GM19099 (cell line): ENCODE results near the gene HOXA6.

ENCODE experiments used
- POLR2A ChIP-seq: IDR thresholded peaks from 3 replicates; pipeline ENCODE4 v1.6.1; 2011; ENCODE audit warnings: low read depth; ENCODE audit not compliant: insufficient read length; ENCODE audit errors: extremely low read depth

Gene HOXA6

GRCh38 chr7:27133409-27134231 is 14.0 kb downstream of the HOXA6 start:
- TF ChIP-seq POLR2A = no peak

GRCh38 chr7:27132978-27133377 is 14.6 kb downstream of the HOXA6 start:
- TF ChIP-seq POLR2A = no peak

- no peak for TF ChIP-seq POLR2A
Observed at GRCh38 chr7:27132214-27132613, 15.4 kb downstream of the HOXA6 start.

GRCh38 chr7:27131390-27131819 is 16.2 kb downstream of the HOXA6 start:
- no peak for TF ChIP-seq POLR2A

- peak; percentile 39 for TF ChIP-seq POLR2A
Observed at GRCh38 chr7:27130540-27131389, 16.8 kb downstream of the HOXA6 start, which contains the start of gene HOXA4. Gene HOXA4, minus strand, starts transcription at chr7:27130757. Its CDS starts 24 bp downstream, at chr7:27130733.

GRCh38 chr7:27129729-27130539 is 17.6 kb downstream of the HOXA6 start:
- TF ChIP-seq POLR2A = no peak

- no peak for TF ChIP-seq POLR2A
Observed at GRCh38 chr7:27128776-27129728, 18.5 kb downstream of the HOXA6 start.

GRCh38 chr7:27128034-27128433 is 19.5 kb downstream of the HOXA6 start:
- TF ChIP-seq POLR2A = no peak

- no peak for TF ChIP-seq POLR2A
Observed at GRCh38 chr7:27126596-27127327, 20.8 kb downstream of the HOXA6 start.

GRCh38 chr7:27125986-27126394 is 21.6 kb downstream of the HOXA6 start:
- no peak for TF ChIP-seq POLR2A

GRCh38 chr7:27124902-27125689 is 22.5 kb downstream of the HOXA6 start:
- no peak for TF ChIP-seq POLR2A
